HFF-Myc (cell line): ENCODE data around the gene ZC3H12C.

ENCODE experiments used
- DNase-seq: peaks from one replicate; pipeline ENCODE4 v3.0.0-alpha.2; 2011; ENCODE audit warnings: low read depth; ENCODE audit errors: extremely low read depth
- H3K4me3 ChIP-seq: replicated peaks from 2 replicates; pipeline ENCODE4 v1.5.1; 2011; ENCODE audit warnings: low read depth, mild to moderate bottlenecking, control low read depth, low read length
- TF ChIP-seq, protein P1 (sequence below): IDR thresholded peaks from 2 replicates; pipeline ENCODE4 v1.5.1; 2012; ENCODE audit warnings: mild to moderate bottlenecking, low read depth, low read length, control low read depth; ENCODE audit errors: missing control alignments

Gene ZC3H12C

DNA sequence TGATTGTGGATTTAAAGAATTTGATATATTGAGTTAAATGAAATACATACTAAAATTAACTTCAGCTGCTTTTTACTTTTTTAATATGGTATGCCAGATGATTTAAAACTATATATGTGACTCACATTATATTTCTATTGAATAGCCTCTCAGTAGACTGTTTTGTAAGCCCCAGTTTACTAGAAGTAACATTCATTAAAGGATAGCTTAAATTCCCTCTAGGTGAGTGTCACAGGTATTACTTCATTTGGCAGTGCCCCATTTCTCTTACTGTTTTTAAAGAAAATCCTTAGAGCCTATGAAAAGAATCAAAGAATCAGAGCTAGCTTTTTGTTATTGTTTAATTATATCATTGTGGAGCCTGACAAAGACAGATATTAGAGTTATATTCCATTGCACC is 48.6 kb downstream of the ZC3H12C start:
- DNase-seq, result no peak
- TF ChIP-seq, protein P1, sequence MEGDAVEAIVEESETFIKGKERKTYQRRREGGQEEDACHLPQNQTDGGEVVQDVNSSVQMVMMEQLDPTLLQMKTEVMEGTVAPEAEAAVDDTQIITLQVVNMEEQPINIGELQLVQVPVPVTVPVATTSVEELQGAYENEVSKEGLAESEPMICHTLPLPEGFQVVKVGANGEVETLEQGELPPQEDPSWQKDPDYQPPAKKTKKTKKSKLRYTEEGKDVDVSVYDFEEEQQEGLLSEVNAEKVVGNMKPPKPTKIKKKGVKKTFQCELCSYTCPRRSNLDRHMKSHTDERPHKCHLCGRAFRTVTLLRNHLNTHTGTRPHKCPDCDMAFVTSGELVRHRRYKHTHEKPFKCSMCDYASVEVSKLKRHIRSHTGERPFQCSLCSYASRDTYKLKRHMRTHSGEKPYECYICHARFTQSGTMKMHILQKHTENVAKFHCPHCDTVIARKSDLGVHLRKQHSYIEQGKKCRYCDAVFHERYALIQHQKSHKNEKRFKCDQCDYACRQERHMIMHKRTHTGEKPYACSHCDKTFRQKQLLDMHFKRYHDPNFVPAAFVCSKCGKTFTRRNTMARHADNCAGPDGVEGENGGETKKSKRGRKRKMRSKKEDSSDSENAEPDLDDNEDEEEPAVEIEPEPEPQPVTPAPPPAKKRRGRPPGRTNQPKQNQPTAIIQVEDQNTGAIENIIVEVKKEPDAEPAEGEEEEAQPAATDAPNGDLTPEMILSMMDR, result no peak
- no peak overlapping the region for H3K4me3 ChIP-seq

DNA sequence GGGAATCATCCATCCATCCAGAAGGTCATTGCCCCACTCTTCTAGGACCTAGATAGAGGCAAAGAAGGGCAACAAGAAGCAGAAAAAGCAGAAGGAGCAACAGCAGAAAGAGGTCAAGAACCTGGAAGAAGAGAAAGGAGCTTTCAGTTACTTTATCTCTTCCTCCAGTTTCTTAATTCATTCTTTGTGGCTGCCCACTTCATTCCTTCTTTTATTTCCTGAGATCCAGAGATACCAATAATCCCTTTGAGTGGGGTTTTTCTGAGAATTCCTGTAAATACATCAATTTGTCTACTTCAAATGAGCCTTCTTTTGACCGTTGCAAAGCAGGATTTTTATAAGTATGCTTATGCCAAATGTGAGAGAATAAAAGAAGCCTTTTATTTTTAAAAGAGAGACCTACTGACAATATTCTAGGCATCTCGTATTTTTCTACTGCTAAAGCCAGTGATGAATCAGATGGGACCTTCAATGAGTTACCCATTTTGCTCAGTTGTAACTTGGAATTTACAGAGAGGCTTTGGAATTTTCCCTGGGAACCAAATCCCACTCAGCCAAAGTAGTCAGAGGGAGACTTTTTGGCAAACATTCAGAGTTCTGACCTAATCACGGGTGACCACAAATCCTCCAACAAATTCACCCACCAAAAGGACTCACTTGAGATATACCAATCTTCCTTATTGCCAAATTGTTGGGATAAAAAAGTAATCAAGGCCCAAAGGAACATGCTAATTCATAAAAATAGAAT is 54.9 kb downstream of the ZC3H12C start:
- DNase-seq, result no peak
- no peak overlapping the region for H3K4me3 ChIP-seq
- TF ChIP-seq, protein P1, result no peak

DNA sequence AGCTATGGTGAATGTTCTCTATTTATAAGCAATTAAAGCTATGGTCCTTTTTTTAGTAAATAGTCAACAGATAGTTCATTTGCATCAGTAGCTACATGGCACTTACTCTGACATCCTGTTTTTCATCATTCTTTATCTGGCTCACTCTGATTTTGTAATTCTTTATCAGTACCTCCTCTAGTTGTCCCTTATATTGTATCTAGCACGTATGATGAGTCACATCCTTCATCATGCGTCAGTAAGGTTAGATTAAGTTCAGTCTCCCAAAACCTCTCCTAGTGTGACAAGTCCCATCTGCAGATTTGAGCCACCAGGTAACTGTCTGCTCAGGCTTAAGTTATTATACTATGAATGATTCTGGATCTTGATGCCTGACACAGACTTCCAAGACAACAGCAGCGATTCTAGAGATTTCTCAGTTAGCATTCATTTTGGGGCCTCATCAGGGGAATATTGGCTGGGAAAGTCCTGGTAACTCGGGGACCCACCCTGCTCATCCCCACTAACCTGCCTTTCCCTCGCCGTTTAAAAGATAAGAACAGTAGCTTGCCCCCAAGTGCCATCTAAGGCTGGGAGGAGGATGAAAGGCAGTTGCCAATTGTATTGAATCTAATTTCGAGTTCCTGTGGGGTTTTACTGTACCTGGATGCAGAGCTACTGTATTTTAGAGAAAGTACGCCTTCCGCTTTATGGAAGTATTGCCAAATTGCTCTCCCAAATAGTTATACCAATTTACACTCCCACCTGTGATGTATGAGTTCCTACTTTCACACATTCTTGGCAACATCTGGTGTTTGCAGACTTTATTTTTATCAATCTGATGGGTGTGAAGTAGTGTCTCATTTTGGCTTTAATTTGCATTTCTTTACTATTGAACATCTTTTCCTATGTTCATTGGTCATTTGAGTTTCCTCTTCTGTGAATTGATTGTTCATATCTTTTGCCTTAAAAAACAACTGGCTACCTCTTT is 55.9 kb downstream of the ZC3H12C start:
- TF ChIP-seq, protein P1, result no peak
- DNase-seq, result no peak
- H3K4me3 ChIP-seq, result no peak overlapping the region

DNA sequence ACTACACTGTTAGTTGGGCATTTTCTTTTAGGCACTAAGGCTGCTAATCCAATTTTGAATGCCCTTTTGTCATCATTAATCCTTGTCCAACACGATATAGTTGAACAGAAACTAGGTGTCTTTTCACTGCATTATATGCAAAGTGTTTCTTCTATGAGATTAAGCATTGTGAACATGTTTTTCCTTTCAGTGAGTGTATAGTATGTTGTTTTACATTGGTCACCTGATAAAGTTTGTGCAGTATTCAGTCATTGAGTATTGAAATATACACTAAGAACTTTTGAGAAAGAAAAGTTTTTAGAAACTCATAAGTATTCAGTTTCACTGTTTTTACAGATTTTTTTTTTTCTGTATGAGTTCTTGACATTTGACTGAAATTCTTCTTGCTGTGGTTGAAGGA is 59.0 kb downstream of the ZC3H12C start:
- no peak overlapping the region for H3K4me3 ChIP-seq
- TF ChIP-seq, protein P1, result no peak
- no peak for DNase-seq

DNA sequence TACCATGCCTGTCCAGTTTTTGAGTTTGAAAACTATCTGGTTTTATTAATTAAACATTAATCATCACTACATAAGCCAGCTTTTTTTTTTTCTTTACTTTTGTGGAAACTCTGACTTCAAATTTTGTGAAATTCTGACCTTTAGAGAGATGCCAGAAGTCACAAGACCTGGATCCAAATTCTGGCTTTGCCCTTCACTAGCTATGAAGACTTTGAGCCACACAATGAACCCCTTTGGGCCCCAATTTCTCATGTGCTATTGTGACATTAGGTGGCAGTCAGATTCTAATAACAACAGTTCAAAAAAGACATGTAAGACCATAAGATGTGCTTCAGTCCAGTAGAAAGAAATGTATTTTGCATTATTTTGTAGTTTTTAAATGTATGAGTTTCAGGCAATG is 60.3 kb downstream of the ZC3H12C start:
- TF ChIP-seq, protein P1, result no peak
- no peak for DNase-seq
- no peak overlapping the region for H3K4me3 ChIP-seq

DNA sequence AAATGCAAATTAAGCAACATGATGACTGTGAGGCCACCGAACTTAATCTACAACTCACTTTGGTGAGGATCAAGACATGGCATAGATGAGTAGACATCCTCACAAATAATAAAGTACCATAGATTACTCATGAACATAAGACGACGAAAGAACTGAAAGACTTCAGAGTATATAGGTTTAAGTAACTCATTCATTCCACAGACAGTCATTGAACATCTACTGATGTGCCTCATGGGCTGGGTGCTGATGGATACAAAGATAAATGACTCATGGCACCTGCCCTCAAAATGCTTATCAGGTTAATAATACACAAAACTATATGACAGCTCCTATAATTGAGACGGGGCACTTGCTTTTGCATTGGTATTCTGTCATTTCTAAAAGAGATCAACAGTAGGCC is 63.3 kb downstream of the ZC3H12C start:
- H3K4me3 ChIP-seq, result no peak overlapping the region
- TF ChIP-seq, protein P1, result no peak

More for the DNA sequence above, 63.3 kb downstream of the ZC3H12C start:
- DNase-seq, result no peak
